ENCODE data around the gene PLK1.

PLK1 gene

DNA sequence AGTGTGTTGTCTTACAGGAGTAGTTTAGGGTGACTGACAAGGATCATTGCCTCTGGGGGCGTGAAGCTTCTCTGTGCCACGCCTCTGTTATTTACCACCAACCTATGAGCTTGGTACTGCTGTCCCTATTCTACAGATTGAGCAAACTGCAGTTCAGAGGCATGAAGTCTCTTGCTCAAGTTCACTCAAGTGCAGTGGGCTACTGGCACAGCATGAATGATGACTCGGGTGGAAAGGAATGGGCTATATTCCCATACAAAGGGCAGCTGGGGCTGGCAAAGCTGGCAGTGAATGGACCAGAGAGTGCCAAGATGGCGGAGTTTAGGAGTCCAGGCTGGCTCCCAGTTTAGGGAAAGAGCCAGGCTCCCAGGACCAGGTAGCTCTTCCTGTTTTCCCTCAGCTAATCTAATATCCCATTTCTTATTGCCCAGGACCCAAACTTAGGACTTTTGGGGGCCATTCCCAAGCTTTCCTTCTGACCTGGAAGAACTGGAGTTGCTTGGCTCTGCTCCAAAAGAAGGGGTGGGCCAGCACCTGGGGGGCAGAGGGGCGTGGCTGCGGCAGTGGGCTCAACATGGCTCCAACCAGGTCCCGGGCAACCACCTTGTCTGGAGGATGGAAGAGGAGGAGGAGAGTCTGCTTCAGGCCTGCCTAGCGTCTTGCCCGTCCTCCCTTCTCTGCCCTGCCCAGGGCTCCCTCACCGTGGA is 12.9 kb downstream of the PLK1 start:
- TF ChIP-seq, protein P1, sequence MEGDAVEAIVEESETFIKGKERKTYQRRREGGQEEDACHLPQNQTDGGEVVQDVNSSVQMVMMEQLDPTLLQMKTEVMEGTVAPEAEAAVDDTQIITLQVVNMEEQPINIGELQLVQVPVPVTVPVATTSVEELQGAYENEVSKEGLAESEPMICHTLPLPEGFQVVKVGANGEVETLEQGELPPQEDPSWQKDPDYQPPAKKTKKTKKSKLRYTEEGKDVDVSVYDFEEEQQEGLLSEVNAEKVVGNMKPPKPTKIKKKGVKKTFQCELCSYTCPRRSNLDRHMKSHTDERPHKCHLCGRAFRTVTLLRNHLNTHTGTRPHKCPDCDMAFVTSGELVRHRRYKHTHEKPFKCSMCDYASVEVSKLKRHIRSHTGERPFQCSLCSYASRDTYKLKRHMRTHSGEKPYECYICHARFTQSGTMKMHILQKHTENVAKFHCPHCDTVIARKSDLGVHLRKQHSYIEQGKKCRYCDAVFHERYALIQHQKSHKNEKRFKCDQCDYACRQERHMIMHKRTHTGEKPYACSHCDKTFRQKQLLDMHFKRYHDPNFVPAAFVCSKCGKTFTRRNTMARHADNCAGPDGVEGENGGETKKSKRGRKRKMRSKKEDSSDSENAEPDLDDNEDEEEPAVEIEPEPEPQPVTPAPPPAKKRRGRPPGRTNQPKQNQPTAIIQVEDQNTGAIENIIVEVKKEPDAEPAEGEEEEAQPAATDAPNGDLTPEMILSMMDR (IDR thresholded peaks at IDR 0.05; ENCODE audit: insufficient read depth, low read depth, low read length, missing control alignments): no peak
- DNase-seq (ENCODE audit: low read depth): no peak

DNA sequence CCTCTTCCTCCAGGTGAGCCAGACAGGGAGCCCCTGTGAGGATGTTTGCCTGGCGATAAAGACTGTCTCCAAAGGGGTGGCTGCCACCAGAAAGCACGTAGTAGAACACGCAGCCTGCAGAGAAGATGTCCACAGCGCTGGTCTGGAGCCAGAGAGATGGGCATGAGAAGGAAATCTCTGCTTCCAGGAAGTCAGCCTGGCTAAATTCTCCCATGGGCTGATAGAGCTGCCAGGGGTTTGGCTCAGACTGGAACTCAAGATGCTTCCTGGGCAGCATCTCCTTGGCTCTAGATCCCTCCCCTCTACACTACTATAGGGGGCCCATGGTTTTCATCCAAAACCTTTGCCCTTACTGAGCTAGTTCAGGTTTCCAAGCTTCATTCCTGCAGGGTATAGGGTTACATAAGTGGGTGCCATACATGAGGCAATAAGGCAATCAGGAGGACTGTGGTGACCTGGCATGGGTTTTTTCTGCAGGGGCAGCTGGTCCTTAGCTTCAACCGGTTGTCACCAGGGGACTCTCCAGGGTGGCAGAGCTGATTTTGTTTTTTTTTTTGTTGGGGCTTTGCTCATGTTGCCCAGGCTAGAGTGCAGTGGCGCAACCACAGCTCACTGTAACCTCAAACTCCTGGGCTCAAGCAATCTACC is 13.6 kb downstream of the PLK1 start:
- TF ChIP-seq, protein P1 (IDR thresholded peaks at IDR 0.05; ENCODE audit: insufficient read depth, low read depth, low read length, missing control alignments): no peak
- DNase-seq (ENCODE audit: low read depth): no peak
- no peak overlapping the region for H3K4me3 ChIP-seq (ENCODE audit: low read depth, low read length)

More for the DNA sequence above, 12.9 kb downstream of the PLK1 start:
- no peak overlapping the region for H3K4me3 ChIP-seq (ENCODE audit: low read depth, low read length)

DNA sequence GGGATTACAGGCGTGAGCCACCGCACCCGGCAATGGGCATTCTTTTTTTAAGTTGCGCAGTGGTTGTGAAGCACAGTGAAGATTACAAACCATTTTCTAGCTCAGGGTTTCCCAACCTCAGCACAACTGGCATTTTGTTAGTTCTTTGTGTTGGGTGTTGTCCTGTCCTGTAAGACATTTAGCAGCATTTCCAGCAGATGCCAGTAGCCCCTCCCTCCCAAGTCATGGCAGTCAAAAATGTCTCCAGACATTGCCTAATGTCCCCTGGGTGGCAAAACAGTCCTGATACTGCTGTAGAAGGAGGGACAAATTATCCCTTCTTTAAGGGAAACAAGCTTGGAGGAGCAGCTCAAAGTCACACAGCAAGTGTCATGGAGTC is 15.6 kb downstream of the PLK1 start:
- TF ChIP-seq, protein P1 (IDR thresholded peaks at IDR 0.05; ENCODE audit: insufficient read depth, low read depth, low read length, missing control alignments): no peak
- DNase-seq (ENCODE audit: low read depth): no peak
- H3K4me3 ChIP-seq (ENCODE audit: low read depth, low read length): no peak overlapping the region

DNA sequence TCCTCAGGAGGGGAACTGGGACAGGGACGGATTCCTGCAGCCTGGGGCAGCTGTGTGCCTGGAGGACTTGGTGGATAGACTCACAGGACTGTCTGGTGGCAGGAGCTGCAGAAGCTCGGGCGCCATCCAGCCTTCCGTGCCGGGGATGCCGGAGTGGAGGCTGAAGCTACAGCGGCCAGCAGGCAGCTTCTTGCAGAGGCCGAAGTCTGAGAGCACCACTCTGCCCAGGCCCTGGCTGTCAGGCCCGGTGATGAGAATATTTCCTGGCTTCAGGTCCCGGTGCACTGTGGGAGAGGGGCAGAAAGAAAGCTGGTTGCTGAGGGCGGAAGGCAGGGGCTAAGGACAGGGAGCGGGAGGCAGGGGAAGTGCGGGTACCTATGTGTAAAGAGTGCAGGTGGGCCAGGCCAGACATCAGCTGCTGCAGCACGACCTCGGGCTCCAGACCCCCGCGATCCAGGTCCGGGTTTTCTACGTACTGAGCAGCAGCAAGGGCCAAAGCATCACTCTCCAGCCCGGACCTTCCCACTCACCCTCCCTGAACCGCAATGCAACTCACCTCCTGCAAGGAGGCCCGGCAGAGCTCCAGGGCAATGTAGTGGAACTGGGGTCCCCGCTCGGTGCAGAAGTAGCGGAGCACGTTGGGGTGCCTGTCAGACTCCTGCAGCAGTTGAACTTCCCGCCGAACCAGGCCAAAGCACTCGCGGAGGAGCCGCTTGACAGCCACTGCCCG is 16.1 kb downstream of the PLK1 start:
- TF ChIP-seq, protein P1 (IDR thresholded peaks at IDR 0.05; ENCODE audit: insufficient read depth, low read depth, low read length, missing control alignments): no peak
- H3K4me3 ChIP-seq (ENCODE audit: low read depth, low read length): no peak overlapping the region; the same call in 1 of the 2 replicates
- DNase-seq (ENCODE audit: low read depth): peak; percentile 45

DNA sequence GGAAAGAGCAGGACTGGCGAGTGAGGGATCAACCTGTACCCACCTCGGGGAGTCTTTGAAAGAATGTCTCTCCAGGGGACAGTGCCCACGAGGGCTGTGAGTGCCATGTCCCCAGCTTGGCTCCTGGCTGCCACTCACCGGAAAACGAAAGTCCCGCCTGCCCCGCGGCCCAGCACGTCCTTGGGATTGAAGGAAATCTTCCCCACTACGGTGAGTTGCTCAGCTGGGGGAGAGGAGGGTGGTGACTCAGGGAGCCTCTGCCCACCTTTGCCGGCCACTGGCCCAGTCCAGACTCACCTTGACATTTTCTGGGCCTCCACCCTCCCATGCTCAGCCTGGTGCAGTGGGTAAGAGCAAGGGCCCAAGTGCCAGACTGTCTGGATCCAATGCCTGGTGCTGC is 17.1 kb downstream of the PLK1 start:
- no peak for DNase-seq (ENCODE audit: low read depth)
- no peak overlapping the region for H3K4me3 ChIP-seq (ENCODE audit: low read depth, low read length)
- TF ChIP-seq, protein P1 (IDR thresholded peaks at IDR 0.05; ENCODE audit: insufficient read depth, low read depth, low read length, missing control alignments): no peak

DNA sequence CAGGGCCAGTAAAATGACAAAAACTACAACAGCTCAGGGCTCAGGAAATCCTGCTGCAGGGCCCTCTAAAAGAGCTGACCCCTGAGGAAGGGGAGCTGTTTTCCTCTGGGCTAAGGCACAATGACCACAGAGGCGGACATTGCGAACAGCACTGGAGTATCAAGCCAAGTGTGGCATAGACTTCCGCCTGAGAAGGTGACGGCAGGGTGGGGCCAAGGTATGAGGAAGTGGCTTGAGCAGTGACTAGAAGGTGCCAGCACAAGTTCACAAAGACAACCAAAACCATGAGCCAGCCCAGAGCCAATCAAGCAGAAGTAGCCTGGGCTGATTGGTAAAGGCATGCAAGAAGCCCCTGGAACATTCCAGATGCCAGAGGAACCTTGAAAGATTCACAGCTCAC is 20.4 kb downstream of the PLK1 start:
- H3K4me3 ChIP-seq (ENCODE audit: low read depth, low read length): no peak overlapping the region
- TF ChIP-seq, protein P1 (IDR thresholded peaks at IDR 0.05; ENCODE audit: insufficient read depth, low read depth, low read length, missing control alignments): no peak
- DNase-seq (ENCODE audit: low read depth): peak; percentile 62

Measured in GM12865 (cell line).